WTC11 (cell line): ENCODE data around the gene PKM.

ENCODE experiments used
- MXD4 ChIP-seq: fragments of 250-450 bp; sonication (Bioruptor Pico); IDR thresholded peaks from 2 replicates; pipeline ENCODE4 v1.8.0; 2021; ENCODE audit warnings: mild to moderate bottlenecking, moderate library complexity, borderline replicate concordance
- NR2C2 ChIP-seq: sonication (generic); formaldehyde crosslinking; IDR thresholded peaks from 2 replicates; pipeline ENCODE4 v1.8.0; 2022; ENCODE audit warnings: mild to moderate bottlenecking, missing genetic modification reagents
- TEAD4 ChIP-seq: sonication (generic); formaldehyde crosslinking; IDR thresholded peaks from 2 replicates; pipeline ENCODE4 v1.8.0; 2022; ENCODE audit warnings: mild to moderate bottlenecking, missing genetic modification reagents
- ZNF263 ChIP-seq: sonication (generic); formaldehyde crosslinking; IDR thresholded peaks from 2 replicates; pipeline ENCODE4 v1.8.1; 2022; ENCODE audit warnings: low read depth, mild to moderate bottlenecking, moderate library complexity, missing genetic modification reagents
- ZNF423 ChIP-seq: fragments of 250-450 bp; sonication (Bioruptor Pico); IDR thresholded peaks from 2 replicates; pipeline ENCODE4 v2.1.2; 2022; ENCODE audit warnings: mild to moderate bottlenecking, moderate library complexity
- TF ChIP-seq, protein P1 (sequence below): fragments of 200-600 bp; IDR thresholded peaks from 2 replicates; pipeline ENCODE4 v1.8.0; 2022; ENCODE audit warnings: antibody characterized with exemption
- TF ChIP-seq, protein P2 (sequence below): sonication (generic); formaldehyde crosslinking; IDR thresholded peaks from 2 replicates; pipeline ENCODE4 v1.8.1; 2023; ENCODE audit warnings: mild to moderate bottlenecking, missing genetic modification reagents, borderline replicate concordance
- TF ChIP-seq, protein P3 (sequence below): sonication (generic); formaldehyde crosslinking; IDR thresholded peaks from 2 replicates; pipeline ENCODE4 v1.8.1; 2023; ENCODE audit warnings: mild to moderate bottlenecking, missing genetic modification reagents, moderate library complexity

DNA sequence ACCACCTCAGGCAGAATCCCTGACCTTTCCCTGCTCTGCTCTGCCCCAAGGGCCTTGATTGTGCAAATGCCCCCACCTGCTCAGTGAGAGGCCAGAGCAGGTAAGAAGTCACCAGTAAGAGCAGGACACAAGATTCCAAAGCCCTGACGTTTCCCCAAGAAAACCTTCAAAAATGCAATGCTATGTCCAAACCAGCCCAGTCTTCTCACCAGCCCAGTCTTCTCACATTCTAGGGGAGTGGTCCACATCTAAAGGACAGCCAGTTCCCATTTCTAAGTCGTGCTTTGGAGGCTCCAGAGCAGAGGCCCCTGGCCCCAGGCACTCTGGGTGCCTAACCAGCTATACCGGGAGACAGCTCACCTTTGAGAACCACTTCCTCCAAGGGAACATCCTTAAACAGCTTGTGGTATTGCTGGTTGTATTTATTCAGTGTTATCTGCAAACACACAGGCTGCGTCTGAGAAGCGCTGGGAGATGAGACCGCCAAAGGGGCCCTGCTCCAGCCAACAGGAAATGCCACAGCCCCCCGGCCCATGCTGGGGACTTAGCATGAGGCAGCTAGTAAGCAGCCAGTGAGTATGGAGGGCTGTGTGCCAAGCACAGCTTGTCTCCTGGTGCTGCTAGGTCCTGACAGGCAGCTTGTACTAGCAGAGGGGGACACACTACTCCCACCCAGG, 62.7 kb downstream of the PKM start:
- TF ChIP-seq, protein P1, sequence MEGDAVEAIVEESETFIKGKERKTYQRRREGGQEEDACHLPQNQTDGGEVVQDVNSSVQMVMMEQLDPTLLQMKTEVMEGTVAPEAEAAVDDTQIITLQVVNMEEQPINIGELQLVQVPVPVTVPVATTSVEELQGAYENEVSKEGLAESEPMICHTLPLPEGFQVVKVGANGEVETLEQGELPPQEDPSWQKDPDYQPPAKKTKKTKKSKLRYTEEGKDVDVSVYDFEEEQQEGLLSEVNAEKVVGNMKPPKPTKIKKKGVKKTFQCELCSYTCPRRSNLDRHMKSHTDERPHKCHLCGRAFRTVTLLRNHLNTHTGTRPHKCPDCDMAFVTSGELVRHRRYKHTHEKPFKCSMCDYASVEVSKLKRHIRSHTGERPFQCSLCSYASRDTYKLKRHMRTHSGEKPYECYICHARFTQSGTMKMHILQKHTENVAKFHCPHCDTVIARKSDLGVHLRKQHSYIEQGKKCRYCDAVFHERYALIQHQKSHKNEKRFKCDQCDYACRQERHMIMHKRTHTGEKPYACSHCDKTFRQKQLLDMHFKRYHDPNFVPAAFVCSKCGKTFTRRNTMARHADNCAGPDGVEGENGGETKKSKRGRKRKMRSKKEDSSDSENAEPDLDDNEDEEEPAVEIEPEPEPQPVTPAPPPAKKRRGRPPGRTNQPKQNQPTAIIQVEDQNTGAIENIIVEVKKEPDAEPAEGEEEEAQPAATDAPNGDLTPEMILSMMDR = no peak
- TF ChIP-seq NR2C2 (no peak), ZNF423 (CRISPR knock-in tag) (no peak), MXD4 (CRISPR knock-in tag) (no peak), TEAD4 (CRISPR knock-in tag) (no peak), ZNF263 (CRISPR knock-in tag) (no peak)
- TF ChIP-seq, protein P2, sequence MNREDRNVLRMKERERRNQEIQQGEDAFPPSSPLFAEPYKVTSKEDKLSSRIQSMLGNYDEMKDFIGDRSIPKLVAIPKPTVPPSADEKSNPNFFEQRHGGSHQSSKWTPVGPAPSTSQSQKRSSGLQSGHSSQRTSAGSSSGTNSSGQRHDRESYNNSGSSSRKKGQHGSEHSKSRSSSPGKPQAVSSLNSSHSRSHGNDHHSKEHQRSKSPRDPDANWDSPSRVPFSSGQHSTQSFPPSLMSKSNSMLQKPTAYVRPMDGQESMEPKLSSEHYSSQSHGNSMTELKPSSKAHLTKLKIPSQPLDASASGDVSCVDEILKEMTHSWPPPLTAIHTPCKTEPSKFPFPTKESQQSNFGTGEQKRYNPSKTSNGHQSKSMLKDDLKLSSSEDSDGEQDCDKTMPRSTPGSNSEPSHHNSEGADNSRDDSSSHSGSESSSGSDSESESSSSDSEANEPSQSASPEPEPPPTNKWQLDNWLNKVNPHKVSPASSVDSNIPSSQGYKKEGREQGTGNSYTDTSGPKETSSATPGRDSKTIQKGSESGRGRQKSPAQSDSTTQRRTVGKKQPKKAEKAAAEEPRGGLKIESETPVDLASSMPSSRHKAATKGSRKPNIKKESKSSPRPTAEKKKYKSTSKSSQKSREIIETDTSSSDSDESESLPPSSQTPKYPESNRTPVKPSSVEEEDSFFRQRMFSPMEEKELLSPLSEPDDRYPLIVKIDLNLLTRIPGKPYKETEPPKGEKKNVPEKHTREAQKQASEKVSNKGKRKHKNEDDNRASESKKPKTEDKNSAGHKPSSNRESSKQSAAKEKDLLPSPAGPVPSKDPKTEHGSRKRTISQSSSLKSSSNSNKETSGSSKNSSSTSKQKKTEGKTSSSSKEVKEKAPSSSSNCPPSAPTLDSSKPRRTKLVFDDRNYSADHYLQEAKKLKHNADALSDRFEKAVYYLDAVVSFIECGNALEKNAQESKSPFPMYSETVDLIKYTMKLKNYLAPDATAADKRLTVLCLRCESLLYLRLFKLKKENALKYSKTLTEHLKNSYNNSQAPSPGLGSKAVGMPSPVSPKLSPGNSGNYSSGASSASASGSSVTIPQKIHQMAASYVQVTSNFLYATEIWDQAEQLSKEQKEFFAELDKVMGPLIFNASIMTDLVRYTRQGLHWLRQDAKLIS = no peak
- TF ChIP-seq, protein P3, sequence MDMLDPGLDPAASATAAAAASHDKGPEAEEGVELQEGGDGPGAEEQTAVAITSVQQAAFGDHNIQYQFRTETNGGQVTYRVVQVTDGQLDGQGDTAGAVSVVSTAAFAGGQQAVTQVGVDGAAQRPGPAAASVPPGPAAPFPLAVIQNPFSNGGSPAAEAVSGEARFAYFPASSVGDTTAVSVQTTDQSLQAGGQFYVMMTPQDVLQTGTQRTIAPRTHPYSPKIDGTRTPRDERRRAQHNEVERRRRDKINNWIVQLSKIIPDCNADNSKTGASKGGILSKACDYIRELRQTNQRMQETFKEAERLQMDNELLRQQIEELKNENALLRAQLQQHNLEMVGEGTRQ (CRISPR knock-in tag) = no peak
